ENCODE measurements around the gene KIDINS220. TPM values are rescaled to one million over a fixed set of nuclear protein-coding genes. Genes with fewer than 3 reads are reported as not detected.

Gene KIDINS220
- total and polyA plus RNA-seq, 2 of the 13 experiments (the other 11 are each of a cell fraction or from before 2014, with no cell fraction given) = 25.2 to 32.3 TPM

GRCh38 chr2:8685697-8686358 lies 151.6 kb downstream of the KIDINS220 start (continued):
- no peak; the same call in 1 of the 2 replicates for TF ChIP-seq ZNF276 (CRISPR knock-in tag; IDR thresholded peaks at IDR 0.05; ENCODE audit: low read depth)
- no peak for TF ChIP-seq ZFP36L2 (CRISPR knock-in tag; IDR thresholded peaks at IDR 0.05)
- no peak for TF ChIP-seq NFRKB (IDR thresholded peaks at IDR 0.05)
- no peak; the same call in 1 of the 2 replicates for TF ChIP-seq ZNF160 (CRISPR knock-in tag; IDR thresholded peaks at IDR 0.05)
- no peak for TF ChIP-seq ZNF740 (CRISPR knock-in tag; IDR thresholded peaks at IDR 0.05)
- TF ChIP-seq CREB3 (CRISPR knock-in tag; IDR thresholded peaks at IDR 0.05) = no peak
- TF ChIP-seq ZNF441 (CRISPR knock-in tag; IDR thresholded peaks at IDR 0.05; ENCODE audit: borderline replicate concordance) = peak; percentile 81; the same call in 1 of the 2 replicates
- no peak for TF ChIP-seq ZZZ3 (CRISPR knock-in tag; IDR thresholded peaks at IDR 0.05; ENCODE audit: borderline replicate concordance)
- TF ChIP-seq TOE1 (CRISPR knock-in tag; IDR thresholded peaks at IDR 0.05) = 0 out of 2 replicates have a peak, but pooled peaks have one; percentile 34
- TF ChIP-seq ZNF556 (CRISPR knock-in tag; IDR thresholded peaks at IDR 0.05; ENCODE audit: borderline replicate concordance) = peak; percentile 99
- TF ChIP-seq ZNF605 (CRISPR knock-in tag; IDR thresholded peaks at IDR 0.05) = no peak
- no peak for TF ChIP-seq RNF2 (conservative IDR thresholded peaks at IDR 0.05; ENCODE audit: low read depth)
- TF ChIP-seq ZNF784 (CRISPR knock-in tag; IDR thresholded peaks at IDR 0.05; ENCODE audit: borderline replicate concordance) = 0 out of 2 replicates have a peak, but pooled peaks have one; percentile 29
- 0 out of 2 replicates have a peak, but pooled peaks have one; percentile 27 for TF ChIP-seq ZIK1 (CRISPR knock-in tag; IDR thresholded peaks at IDR 0.05; ENCODE audit: borderline replicate concordance, low read depth)
- TF ChIP-seq ZNF558 (CRISPR knock-in tag; IDR thresholded peaks at IDR 0.05; ENCODE audit: borderline replicate concordance) = peak; percentile 48; the same call in 1 of the 2 replicates
- 0 out of 2 replicates have a peak, but pooled peaks have one; percentile 60 for TF ChIP-seq SALL2 (CRISPR knock-in tag; IDR thresholded peaks at IDR 0.05)
- TF ChIP-seq ZNF75D (CRISPR knock-in tag; IDR thresholded peaks at IDR 0.05; ENCODE audit: borderline replicate concordance) = no peak
- TF ChIP-seq ARHGAP35 (CRISPR knock-in tag; IDR thresholded peaks at IDR 0.05; ENCODE audit: borderline replicate concordance) = 0 out of 2 replicates have a peak, but pooled peaks have one; percentile 88
- peak; percentile 54 for TF ChIP-seq BORCS8-MEF2B (CRISPR knock-in tag; IDR thresholded peaks at IDR 0.05)
- no peak for TF ChIP-seq PHF5A (CRISPR knock-in tag; IDR thresholded peaks at IDR 0.05; ENCODE audit: low read depth, unreplicated experiment)
- TF ChIP-seq ARID5B (CRISPR knock-in tag; IDR thresholded peaks at IDR 0.05) = no peak
- peak; percentile 79 for TF ChIP-seq YY1 (IDR thresholded peaks at IDR 0.05; ENCODE audit: insufficient read depth, insufficient replicate concordance, low read depth, low read length)

Measured in HepG2 (cell line).